Measurements from ENCODE around the gene NDEL1.

The NDEL1 gene

GRCh38 chr17:8482546-8482945 is 46.9 kb downstream of the NDEL1 start:
- DNase-seq (ENCODE audit: low spot score): no peak
- no peak for TF ChIP-seq CTCF (IDR thresholded peaks at IDR 0.05; ENCODE audit: borderline replicate concordance, control extremely low read depth, extremely low read depth, insufficient read depth, missing control alignments)
- in situ Hi-C loops (cut with MboI; ENCODE audit: low sequenced_read_pairs, unreplicated experiment): no loop called here

- no peak for DNase-seq (ENCODE audit: low spot score)
- in situ Hi-C loops (cut with MboI; ENCODE audit: low sequenced_read_pairs, unreplicated experiment): no loop called here
- TF ChIP-seq CTCF (IDR thresholded peaks at IDR 0.05; ENCODE audit: borderline replicate concordance, control extremely low read depth, extremely low read depth, insufficient read depth, missing control alignments): no peak
Observed at GRCh38 chr17:8484465-8484864, 48.8 kb downstream of the NDEL1 start.

- TF ChIP-seq CTCF (IDR thresholded peaks at IDR 0.05; ENCODE audit: borderline replicate concordance, control extremely low read depth, extremely low read depth, insufficient read depth, missing control alignments): no peak
- no peak for DNase-seq (ENCODE audit: low spot score)
- in situ Hi-C loops (cut with MboI; ENCODE audit: low sequenced_read_pairs, unreplicated experiment): no loop called here
Observed at GRCh38 chr17:8485491-8485890, 49.8 kb downstream of the NDEL1 start.

GRCh38 chr17:8487130-8487645 is 51.5 kb downstream of the NDEL1 start:
- in situ Hi-C loops (cut with MboI; ENCODE audit: low sequenced_read_pairs, unreplicated experiment): no loop called here
- TF ChIP-seq CTCF (IDR thresholded peaks at IDR 0.05; ENCODE audit: borderline replicate concordance, control extremely low read depth, extremely low read depth, insufficient read depth, missing control alignments): no peak
- DNase-seq (ENCODE audit: low spot score): no peak

GRCh38 chr17:8487743-8488142 is 52.1 kb downstream of the NDEL1 start:
- in situ Hi-C loops (cut with MboI; ENCODE audit: low sequenced_read_pairs, unreplicated experiment): no loop called here
- no peak for TF ChIP-seq CTCF (IDR thresholded peaks at IDR 0.05; ENCODE audit: borderline replicate concordance, control extremely low read depth, extremely low read depth, insufficient read depth, missing control alignments)
- DNase-seq (ENCODE audit: low spot score): no peak

GRCh38 chr17:8488491-8488890 is 52.8 kb downstream of the NDEL1 start:
- DNase-seq (ENCODE audit: low spot score): no peak
- TF ChIP-seq CTCF (IDR thresholded peaks at IDR 0.05; ENCODE audit: borderline replicate concordance, control extremely low read depth, extremely low read depth, insufficient read depth, missing control alignments): no peak
- in situ Hi-C loops (cut with MboI; ENCODE audit: low sequenced_read_pairs, unreplicated experiment): no loop called here

- in situ Hi-C loops (cut with MboI; ENCODE audit: low sequenced_read_pairs, unreplicated experiment): no loop called here
- TF ChIP-seq CTCF (IDR thresholded peaks at IDR 0.05; ENCODE audit: borderline replicate concordance, control extremely low read depth, extremely low read depth, insufficient read depth, missing control alignments): no peak
- DNase-seq (ENCODE audit: low spot score): no peak
Observed at GRCh38 chr17:8488901-8489300, 53.2 kb downstream of the NDEL1 start.

Measured in GM13976 (cell line).